GM20000 (cell line): ENCODE results near the gene KIAA0825.

ENCODE experiments used
- DNase-seq: peaks from one replicate; pipeline ENCODE4 v3.0.0; 2012; ENCODE audit warnings: low spot score
- TF ChIP-seq, protein P1 (sequence below): IDR thresholded peaks from 2 replicates; pipeline ENCODE4 v1.5.1; 2012; ENCODE audit warnings: mild to moderate bottlenecking, control low read depth; ENCODE audit errors: extremely low read depth, missing control alignments

Gene KIAA0825

DNA sequence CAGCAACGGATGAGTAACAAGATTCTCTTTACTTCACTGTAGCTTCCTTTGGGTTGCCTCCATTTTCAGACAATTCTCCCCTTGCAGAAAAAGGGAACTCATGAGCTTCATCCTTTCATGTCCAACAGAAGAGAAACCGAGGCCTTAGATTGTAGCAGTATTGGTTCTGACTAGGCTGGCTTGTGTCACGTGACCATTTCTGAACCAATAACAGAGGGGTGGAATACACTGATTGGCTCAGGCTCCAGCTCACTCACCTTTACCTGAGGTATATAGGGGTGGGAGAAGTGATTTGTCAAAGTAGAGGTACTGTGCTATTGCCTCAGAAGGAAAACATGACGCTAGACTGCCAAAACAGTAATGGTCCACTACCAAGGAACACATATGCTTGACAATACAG lies 343.7 kb downstream of the KIAA0825 start:
- TF ChIP-seq, protein P1, sequence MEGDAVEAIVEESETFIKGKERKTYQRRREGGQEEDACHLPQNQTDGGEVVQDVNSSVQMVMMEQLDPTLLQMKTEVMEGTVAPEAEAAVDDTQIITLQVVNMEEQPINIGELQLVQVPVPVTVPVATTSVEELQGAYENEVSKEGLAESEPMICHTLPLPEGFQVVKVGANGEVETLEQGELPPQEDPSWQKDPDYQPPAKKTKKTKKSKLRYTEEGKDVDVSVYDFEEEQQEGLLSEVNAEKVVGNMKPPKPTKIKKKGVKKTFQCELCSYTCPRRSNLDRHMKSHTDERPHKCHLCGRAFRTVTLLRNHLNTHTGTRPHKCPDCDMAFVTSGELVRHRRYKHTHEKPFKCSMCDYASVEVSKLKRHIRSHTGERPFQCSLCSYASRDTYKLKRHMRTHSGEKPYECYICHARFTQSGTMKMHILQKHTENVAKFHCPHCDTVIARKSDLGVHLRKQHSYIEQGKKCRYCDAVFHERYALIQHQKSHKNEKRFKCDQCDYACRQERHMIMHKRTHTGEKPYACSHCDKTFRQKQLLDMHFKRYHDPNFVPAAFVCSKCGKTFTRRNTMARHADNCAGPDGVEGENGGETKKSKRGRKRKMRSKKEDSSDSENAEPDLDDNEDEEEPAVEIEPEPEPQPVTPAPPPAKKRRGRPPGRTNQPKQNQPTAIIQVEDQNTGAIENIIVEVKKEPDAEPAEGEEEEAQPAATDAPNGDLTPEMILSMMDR = no peak
- DNase-seq = no peak

DNA sequence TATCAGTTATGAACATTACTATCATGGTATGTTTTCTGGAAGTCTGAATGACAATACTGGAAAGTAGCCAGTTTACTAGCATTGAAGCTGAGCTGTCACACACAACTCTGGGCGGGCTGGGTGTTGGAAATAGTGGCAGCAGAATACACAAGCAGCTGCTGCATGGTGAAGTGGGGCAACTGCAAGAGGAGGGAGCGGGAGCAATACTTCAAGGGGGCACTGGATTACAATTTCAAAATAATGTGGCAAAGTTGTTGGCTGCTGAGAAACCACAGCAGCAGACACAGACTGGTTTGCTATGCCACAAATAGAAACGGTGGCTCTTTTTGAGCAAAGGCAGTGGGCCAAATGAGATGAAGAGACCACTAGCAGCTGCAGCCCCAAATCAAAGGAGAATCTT lies 350.2 kb downstream of the KIAA0825 start:
- DNase-seq = no peak
- TF ChIP-seq, protein P1 = no peak

DNA sequence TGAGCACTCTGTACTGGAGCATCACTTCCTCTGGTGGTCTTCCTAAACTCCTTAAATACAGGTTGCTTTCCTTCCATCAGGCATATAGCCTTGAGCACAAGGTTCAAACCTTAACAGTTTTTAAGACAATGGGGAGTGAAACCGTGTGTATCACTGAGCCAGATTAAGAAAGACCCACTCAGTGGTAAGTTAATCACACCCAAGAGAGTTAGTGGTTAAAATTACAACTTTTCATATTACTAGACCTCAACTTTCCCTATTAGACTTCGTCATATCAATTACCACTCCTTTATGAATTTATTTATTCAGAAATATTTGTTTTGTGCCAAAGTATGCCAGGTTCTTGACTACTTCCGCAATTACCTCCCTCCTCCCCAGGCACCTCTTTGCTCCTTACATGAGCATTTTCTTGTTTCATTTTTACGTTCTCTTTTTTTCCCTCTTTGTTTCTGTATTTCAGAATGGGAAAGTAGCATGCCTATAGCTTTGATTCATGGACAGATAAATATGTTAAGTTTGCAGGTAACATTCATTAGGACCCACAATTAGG lies 351.0 kb downstream of the KIAA0825 start:
- TF ChIP-seq, protein P1 = no peak
- DNase-seq = no peak

DNA sequence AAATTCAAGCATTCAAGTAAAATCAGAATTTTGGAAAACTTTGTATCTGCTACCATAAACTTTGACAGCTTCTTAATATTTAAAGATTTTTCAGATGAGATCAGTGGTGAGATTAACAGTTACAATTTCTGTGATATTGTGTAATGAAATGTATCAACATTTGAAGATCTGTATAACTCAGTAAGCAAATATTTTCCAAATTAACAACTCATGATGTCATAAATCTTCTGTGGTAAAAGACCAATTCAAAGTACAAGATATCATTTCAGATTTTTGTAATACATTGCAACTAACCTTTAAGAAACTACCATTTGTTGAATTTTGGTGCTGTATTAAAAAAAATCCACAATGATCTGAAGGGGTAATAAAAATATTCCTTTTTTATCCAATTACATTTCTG lies 352.2 kb downstream of the KIAA0825 start:
- TF ChIP-seq, protein P1 = no peak
- DNase-seq = no peak

DNA sequence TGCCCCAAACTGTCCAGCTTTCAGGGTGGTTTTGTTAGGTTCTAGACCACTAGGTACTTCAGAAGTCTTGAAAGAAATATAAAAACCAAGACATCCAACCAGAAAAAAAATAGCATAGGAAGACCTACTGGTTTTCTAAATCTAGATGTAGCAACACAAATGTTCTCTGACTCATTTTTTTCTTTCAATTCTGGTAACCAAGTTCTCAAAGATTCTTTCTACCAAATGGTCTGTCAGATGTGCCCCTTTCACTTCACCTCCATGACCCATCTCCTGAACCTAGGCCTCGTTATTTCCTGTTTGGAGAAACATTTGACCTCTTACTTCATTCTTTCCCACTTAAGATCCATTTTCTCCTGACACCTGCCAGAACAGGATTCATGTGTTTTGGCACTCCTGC lies 355.3 kb downstream of the KIAA0825 start:
- TF ChIP-seq, protein P1 = no peak
- no peak for DNase-seq

DNA sequence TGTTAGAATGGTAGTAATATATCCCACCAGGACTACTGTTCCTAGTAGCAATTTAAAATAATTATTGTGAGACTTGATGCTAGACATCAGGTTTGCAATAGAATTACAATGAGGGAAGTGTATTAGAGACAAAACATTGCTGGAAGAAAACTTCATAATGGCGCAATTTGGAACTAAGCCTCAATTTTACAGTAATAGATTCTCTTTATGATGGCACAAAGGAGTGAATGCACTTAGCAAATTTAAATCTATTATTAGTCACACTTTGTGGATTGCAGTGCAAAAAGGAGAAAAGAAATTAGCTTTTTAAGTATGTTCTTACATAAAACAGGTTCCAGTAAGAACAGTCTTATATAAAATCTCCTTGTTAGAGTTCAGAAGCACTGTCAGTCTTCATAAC lies 358.3 kb downstream of the KIAA0825 start:
- TF ChIP-seq, protein P1 = no peak
- no peak for DNase-seq

DNA sequence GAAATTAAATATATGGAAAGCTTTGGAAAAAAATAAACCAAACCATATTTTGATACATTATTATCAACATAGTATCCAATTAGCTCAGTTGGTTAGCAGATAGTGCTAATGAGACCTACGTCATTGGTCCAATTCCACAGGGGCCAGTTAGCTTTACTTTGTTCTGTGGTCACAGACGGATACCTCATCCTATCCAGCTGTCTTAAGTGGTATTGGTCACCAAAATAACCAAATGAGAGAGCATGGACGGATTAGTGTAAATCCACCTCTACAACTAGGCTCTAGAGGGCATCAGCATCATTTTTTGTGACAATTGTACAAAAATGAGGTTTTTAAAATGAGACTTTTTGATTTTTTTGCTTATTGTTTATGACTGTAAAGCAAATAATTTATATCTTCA lies 364.2 kb downstream of the KIAA0825 start:
- TF ChIP-seq, protein P1 = no peak
- no peak for DNase-seq
